Mucosa of stomach (tissue), 1 donor: ENCODE data around the gene SLC30A7.
A peak's percentile ranks its signal among the peaks of the same experiment; 100 is the strongest.

ENCODE experiments used
- H3K27me3 ChIP-seq: one replicate; pipeline ENCODE4 v1.7.0; 2013; ENCODE audit warnings: mild to moderate bottlenecking, low read length; ENCODE audit not compliant: control insufficient read depth, insufficient read depth
- H3K36me3 ChIP-seq: one replicate; pipeline ENCODE4 v1.7.0; 2013; ENCODE audit warnings: low read length; ENCODE audit not compliant: control insufficient read depth, insufficient read depth
- H3K4me1 ChIP-seq: one replicate; pipeline ENCODE4 v1.7.0; 2013; ENCODE audit warnings: mild to moderate bottlenecking, low read length; ENCODE audit not compliant: control insufficient read depth, insufficient read depth
- H3K4me3 ChIP-seq: one replicate; pipeline ENCODE4 v1.7.0; 2013; ENCODE audit warnings: low read length
- H3K9ac ChIP-seq: one replicate; pipeline ENCODE4 v1.7.0; 2013; ENCODE audit warnings: mild to moderate bottlenecking, low read length, moderate library complexity
- H3K9me3 ChIP-seq: one replicate; pipeline ENCODE4 v1.7.0; 2013; ENCODE audit warnings: mild to moderate bottlenecking, low read length, moderate library complexity; ENCODE audit not compliant: control insufficient read depth
- donor health status: Pancreatic carcinoma.

The SLC30A7 gene

DNA sequence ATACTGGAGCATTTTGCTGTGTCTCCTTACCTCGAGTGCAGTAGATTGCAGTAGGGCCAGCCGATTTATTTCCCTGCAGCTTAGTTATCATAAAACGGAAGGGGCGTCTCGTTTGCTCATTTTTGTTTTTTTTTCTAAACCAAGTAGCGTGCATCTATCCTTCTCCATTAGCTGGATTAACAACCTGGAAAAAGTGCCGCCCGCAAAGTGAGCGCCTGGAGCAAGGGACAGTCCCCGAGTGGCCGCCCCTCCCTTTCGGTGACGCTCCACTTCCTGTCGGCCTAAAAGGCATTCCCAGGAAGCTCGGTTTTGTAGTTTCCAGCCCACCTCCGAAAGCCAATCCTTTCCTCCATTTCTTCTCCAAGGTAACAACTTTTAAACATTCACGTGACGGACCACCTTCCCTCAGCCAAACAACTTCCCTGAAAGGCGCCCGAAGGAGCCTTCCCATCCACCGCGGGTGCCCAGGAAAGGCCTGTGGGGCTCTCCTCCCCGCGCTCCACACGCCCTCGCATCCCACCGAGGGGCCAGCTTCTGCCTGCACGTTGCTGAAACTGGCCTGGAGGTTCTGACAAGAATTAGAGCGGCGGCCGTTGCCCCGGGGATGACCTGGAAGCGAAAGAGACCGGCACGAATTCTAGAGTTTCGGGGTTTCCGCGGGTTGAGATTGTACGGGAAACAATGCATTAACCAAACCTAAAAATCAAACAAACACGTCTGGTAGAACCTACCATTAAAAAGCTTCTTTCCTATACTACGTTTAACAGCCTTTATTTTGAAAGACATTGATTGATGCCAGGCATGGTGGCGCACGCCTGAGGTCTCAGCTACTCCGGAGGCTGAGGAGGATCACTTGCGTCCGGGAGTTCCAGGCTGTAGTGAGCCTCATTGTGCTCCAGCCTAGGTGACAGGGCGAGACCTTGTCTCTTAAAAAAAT, 1.0 kb upstream of the SLC30A7 start, which contains the start of gene EXTL2:
EXTL2 (minus strand) TSS at position 240 of the 937 bp plus-strand sequence. CDS start 6,085 bp downstream, outside the sequence.
- H3K27me3 ChIP-seq, result no peaks in the 10 kb centered on the region
- no peaks in the 10 kb centered on the region for H3K9me3 ChIP-seq
- H3K4me3 ChIP-seq, result peak within 1 kb of the TSS; percentile 94
- peaks cover 12% of the 10 kb centered on the region for H3K4me1 ChIP-seq
- no peaks in the 10 kb centered on the region for H3K36me3 ChIP-seq
- H3K9ac ChIP-seq, result peak within 1 kb of the TSS; percentile 92

DNA sequence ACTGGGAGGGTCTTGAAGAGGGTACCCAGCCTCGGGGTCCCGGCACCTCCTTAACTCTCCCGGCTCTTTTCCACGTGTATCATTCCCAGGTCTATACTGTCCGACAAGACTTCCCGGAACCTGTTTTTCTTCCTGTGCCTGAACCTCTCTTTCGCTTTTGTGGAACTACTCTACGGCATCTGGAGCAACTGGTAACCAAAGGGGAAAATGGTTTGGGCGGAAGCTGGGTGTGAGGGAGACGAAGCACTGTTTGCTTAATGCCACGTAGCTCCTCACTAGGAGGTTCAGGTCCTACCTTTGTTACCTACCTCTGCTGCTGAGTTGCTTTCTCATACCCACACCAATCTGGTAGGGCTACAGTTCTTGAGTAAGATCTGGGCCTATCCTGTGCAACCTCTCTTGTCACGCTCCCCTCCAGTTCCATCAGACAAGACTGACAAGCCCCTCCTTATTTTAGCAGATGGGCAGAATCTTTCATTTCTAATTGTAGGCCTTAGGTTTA, 642 bp downstream of the SLC30A7 start:
- H3K36me3 ChIP-seq, result no peaks in the 10 kb centered on the region
- H3K9ac ChIP-seq, result peak overlapping the region; percentile 92
- no peaks in the 10 kb centered on the region for H3K9me3 ChIP-seq
- H3K4me3 ChIP-seq, result peak overlapping the region; percentile 94
- H3K27me3 ChIP-seq, result no peaks in the 10 kb centered on the region
- peaks cover 12% of the 10 kb centered on the region for H3K4me1 ChIP-seq

DNA sequence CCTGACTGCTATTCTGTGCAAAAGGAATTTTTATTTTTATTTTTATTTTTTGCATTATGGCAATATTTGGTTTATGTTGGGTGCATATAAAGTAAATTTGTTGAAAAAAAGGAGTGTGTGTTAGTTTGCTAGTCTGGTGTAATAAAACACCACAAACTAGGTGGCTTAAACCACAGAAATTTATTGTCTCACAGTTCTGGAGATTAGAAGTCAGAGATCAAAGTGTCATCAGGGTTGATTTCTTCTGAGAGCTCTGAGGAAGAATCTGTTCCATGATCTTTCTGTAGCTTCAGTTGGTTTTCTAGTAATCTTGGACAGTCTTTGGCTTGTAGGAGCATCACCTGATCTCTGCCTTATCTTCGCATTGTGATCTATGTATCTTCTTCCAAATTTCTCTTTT, 6.5 kb downstream of the SLC30A7 start:
- H3K36me3 ChIP-seq, result no peaks in the 10 kb centered on the region
- H3K9me3 ChIP-seq, result no peaks in the 10 kb centered on the region
- no peaks in the 10 kb centered on the region for H3K27me3 ChIP-seq
- no peak overlapping the region for H3K4me3 ChIP-seq
- no peak overlapping the region for H3K9ac ChIP-seq
- H3K4me1 ChIP-seq, result peaks cover 2% of the 10 kb centered on the region

DNA sequence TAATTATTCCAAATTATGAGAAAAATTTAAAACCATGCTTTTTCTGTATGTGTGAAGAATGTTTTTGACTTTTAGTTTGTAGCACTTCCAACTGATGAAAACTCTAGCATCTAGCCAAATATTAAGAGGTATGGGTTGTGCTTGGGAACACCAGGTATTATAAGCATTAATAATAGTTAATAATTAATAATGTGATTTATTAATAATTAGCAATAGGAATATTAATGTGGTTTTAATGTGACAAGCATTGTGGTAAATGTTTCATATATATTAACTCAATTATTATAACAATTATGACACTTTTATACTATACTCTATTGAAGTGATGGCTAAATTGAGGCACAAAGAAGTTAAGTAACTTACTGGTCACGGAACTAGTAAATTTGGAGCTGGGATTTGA, 7.9 kb downstream of the SLC30A7 start:
- no peak overlapping the region for H3K4me3 ChIP-seq
- no peak overlapping the region for H3K9ac ChIP-seq
- H3K36me3 ChIP-seq, result peaks cover under 1% of the 10 kb centered on the region
- no peaks in the 10 kb centered on the region for H3K9me3 ChIP-seq
- H3K27me3 ChIP-seq, result no peaks in the 10 kb centered on the region
- H3K4me1 ChIP-seq, result no peaks in the 10 kb centered on the region

DNA sequence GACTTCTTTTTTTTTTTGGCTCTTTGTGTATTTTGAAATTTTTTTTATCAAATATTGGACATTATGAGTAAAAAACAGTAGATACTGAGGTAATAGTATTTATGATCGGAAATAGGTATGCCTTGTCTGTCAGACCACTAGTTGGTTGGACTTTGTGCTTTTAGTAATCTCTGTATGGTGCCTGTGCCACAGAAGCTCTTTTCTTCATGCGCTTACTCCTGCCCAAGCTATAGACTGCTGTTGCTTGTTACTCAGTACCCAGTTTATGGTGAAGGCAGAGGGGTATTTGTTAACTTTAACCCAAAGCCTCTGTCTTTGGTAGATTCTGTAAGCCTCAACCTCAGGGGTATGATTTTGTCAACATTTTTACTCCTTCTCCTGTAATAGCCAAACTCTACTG, 8.6 kb downstream of the SLC30A7 start:
- H3K4me3 ChIP-seq, result no peak overlapping the region
- H3K9me3 ChIP-seq, result no peaks in the 10 kb centered on the region
- peaks cover 3% of the 10 kb centered on the region for H3K36me3 ChIP-seq
- no peaks in the 10 kb centered on the region for H3K4me1 ChIP-seq
- H3K9ac ChIP-seq, result no peak overlapping the region
- H3K27me3 ChIP-seq, result no peaks in the 10 kb centered on the region

DNA sequence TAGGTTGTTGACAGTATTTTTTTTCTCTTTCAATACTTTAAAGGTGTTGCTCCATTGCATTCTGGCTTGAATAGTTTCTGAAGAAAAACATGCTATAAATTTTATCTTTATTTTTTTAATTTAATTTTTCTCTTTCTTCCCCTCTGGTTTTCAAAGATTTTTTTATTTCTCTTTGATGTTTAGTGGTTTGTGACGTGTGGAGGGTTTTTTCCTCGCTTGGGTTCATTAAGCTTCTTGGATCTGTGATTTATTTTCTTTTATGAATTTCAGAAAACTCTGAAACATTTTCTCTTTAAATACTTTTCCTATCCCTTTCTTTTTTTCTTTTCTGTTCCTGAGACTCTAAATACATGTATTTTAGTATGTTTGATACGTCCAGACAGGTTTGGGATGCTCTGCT, 9.3 kb downstream of the SLC30A7 start:
- Histone ChIP-seq H3K9me3 (no peaks in the 10 kb centered on the region), H3K4me1 (no peaks in the 10 kb centered on the region), H3K27me3 (no peaks in the 10 kb centered on the region), H3K36me3 (peaks cover 3% of the 10 kb centered on the region), H3K9ac (no peak overlapping the region), H3K4me3 (no peak overlapping the region)

DNA sequence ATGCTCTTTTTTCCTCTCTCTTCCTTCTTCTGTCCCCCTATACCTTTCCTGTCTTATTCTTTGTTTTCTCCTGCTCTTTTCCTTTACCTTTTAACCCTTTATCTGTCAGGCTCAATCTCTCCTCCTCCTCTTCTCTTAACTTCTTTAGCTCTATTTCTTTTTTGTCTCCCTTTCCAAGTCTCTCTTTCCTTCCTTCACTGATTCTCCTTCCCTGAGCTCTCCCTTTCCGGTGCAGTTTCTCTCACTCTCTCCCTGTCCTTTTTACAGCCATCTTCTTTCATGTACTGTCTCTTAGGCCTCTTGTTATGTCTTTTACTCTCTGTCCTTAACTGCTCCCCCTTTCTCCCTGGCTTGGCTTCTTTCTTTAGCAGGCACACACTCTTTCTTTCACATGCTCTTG, 12.0 kb downstream of the SLC30A7 start:
- no peaks in the 10 kb centered on the region for H3K27me3 ChIP-seq
- peaks cover 3% of the 10 kb centered on the region for H3K36me3 ChIP-seq
- no peak overlapping the region for H3K9ac ChIP-seq
- H3K9me3 ChIP-seq, result no peaks in the 10 kb centered on the region
- H3K4me3 ChIP-seq, result no peak overlapping the region
- no peaks in the 10 kb centered on the region for H3K4me1 ChIP-seq

DNA sequence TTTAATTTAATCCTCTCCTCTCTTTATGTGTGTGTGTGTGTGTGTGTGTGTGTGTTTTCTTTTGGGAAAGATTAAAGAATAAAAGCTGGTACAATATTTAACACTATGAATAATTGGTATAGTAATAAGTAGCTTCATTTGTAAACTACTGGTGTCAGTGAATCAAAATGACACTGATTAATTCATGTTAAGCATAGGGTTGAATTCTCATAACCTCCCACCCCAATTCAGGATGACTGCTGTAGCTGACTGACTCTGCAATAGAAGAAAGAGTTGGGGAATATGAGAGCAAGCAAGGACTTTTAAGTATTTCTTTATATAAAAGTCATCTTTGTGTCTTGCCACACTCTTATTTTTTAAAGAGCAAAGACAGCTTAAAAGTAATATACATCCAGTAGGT, 13.1 kb downstream of the SLC30A7 start:
- no peaks in the 10 kb centered on the region for H3K9me3 ChIP-seq
- peaks cover 3% of the 10 kb centered on the region for H3K36me3 ChIP-seq
- H3K9ac ChIP-seq, result no peak overlapping the region
- H3K4me3 ChIP-seq, result no peak overlapping the region
- no peaks in the 10 kb centered on the region for H3K27me3 ChIP-seq
- H3K4me1 ChIP-seq, result no peaks in the 10 kb centered on the region

DNA sequence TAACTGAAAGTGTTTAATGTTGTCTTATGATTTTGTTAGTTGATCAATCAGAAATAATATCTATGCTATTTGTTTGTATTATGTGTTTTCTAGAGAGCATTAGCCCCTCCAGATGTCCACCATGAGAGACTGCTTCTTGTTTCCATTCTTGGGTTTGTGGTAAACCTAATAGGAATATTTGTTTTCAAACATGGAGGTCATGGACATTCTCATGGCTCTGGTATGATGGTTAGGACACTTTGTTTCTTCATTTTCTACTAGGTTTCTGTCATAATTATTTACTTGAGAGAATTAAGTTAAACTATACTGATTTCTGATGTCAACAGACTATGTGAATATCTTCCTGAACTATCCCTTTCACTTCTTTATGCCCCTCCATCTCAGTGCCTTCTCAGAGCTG, 16.1 kb downstream of the SLC30A7 start:
- no peaks in the 10 kb centered on the region for H3K4me1 ChIP-seq
- no peaks in the 10 kb centered on the region for H3K9me3 ChIP-seq
- no peak overlapping the region for H3K4me3 ChIP-seq
- peaks cover 3% of the 10 kb centered on the region for H3K36me3 ChIP-seq
- no peak overlapping the region for H3K9ac ChIP-seq
- no peaks in the 10 kb centered on the region for H3K27me3 ChIP-seq

DNA sequence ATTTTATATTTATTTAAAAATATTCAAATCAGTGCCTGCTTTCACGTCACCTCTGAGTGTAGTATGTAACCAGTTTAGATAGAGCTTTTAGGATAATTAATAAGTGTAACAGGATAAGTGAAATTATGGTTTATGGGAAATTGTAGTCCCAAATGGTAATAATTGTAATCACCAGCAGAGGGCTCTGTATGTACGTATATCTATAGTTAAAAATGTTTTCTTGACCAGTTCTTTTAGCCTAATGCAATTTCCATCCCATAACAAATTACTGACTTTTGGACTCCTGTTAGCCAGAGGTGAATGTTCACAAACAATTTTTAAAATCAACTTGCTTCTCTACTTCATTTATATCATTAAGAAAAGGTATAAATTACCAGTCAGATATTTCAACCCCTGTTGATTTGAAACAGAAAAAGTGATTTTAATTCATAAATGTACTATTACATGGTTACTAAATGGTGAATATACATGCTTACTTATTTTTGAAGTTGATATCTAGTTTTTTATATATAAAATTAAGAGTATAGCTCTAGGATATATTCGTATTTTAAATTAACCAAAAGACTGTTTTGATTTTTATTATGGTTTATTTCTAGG, 25.3 kb downstream of the SLC30A7 start:
- Histone ChIP-seq H3K9ac (no peak overlapping the region), H3K36me3 (no peaks in the 10 kb centered on the region), H3K4me1 (no peaks in the 10 kb centered on the region), H3K4me3 (no peak overlapping the region), H3K9me3 (no peaks in the 10 kb centered on the region), H3K27me3 (no peaks in the 10 kb centered on the region)

DNA sequence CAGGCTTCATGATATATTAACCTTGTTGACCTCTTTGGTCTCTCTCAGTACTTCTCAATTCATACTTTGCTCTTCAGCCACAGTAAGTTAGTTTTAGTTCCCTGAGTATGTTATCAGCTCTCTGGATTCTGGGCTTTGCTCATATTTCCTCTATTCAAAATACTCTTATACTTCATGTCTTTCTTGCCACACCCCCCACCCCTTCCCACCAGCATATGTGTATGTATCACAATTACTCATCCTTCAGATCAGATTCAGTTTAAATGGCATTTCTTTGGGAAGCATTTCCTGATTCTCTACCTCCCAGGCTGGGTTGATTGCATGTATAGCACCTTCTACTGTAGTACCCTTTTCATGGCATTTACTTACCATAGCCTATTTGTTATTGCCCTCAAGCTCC, 28.3 kb downstream of the SLC30A7 start:
- Histone ChIP-seq H3K9me3 (no peaks in the 10 kb centered on the region), H3K9ac (no peak overlapping the region), H3K36me3 (no peaks in the 10 kb centered on the region), H3K4me3 (no peak overlapping the region), H3K27me3 (no peaks in the 10 kb centered on the region), H3K4me1 (no peaks in the 10 kb centered on the region)

DNA sequence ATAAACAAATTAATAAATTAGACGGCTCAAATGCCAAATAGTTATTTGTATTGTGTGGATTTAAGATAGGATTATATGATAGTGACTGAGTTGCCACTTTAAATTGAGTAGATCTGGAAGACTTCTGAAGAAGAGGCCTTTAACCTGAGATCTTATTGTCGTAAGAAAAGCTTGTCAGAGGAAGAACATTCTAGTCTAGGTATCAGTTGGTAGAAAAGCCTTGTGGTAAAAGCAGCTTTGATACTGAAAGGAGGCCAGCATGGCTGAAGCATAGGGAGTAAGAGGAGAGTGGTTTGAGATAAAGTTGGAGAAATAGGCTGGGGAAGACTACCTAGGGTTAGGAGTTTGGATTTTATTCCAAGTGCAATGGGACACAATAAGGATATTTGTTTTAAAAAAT, 29.1 kb downstream of the SLC30A7 start:
- no peaks in the 10 kb centered on the region for H3K36me3 ChIP-seq
- no peaks in the 10 kb centered on the region for H3K27me3 ChIP-seq
- no peak overlapping the region for H3K4me3 ChIP-seq
- H3K9ac ChIP-seq, result no peak overlapping the region
- no peaks in the 10 kb centered on the region for H3K4me1 ChIP-seq
- H3K9me3 ChIP-seq, result no peaks in the 10 kb centered on the region
